GM23248 (cell line): ENCODE measurements around the gene CTBS. TPM values are rescaled to one million over a fixed set of nuclear protein-coding genes. Genes with fewer than 3 reads are reported as not detected.

ENCODE experiments used
- DNase-seq: peaks from one replicate; pipeline ENCODE4 v3.0.0-alpha.2; 2015
- H2AFZ ChIP-seq: fragments of 200-600 bp; sonication (generic); 2 replicates; pipeline ENCODE4 v1.6.1; 2016; ENCODE audit warnings: antibody characterized with exemption
- H3F3A ChIP-seq: fragments of 200-600 bp; sonication (generic); 2 replicates; pipeline ENCODE4 v1.6.1; 2016; ENCODE audit warnings: mild to moderate bottlenecking, antibody characterized with exemption, mixed run types; ENCODE audit not compliant: insufficient read depth
- H3K27ac ChIP-seq: fragments of 200-600 bp; sonication (generic); 2 replicates; pipeline ENCODE4 v1.5.1; 2016; ENCODE audit warnings: mild to moderate bottlenecking
- H3K27me3 ChIP-seq: fragments of 200-600 bp; sonication (generic); replicated peaks from 2 replicates; pipeline ENCODE4 v1.6.1; 2016; ENCODE audit warnings: mild to moderate bottlenecking; ENCODE audit not compliant: insufficient read depth
- H3K36me3 ChIP-seq: fragments of 200-600 bp; sonication (generic); 2 replicates; pipeline ENCODE4 v1.6.1; 2016; ENCODE audit warnings: low read depth, mild to moderate bottlenecking
- H3K4me1 ChIP-seq: fragments of 200-600 bp; sonication (generic); 2 replicates; pipeline ENCODE4 v1.6.1; 2016; ENCODE audit warnings: mild to moderate bottlenecking; ENCODE audit not compliant: insufficient read depth
- H3K4me2 ChIP-seq: fragments of 200-600 bp; sonication (generic); one replicate; pipeline ENCODE4 v1.6.1; 2016; ENCODE audit warnings: mild to moderate bottlenecking; ENCODE audit not compliant: unreplicated experiment
- H3K4me3 ChIP-seq: fragments of 200-600 bp; sonication (generic); 2 replicates; pipeline ENCODE4 v1.5.1; 2016; ENCODE audit warnings: mild to moderate bottlenecking
- H3K79me2 ChIP-seq: fragments of 200-600 bp; sonication (generic); 2 replicates; pipeline ENCODE4 v1.6.1; 2016; ENCODE audit warnings: mild to moderate bottlenecking; ENCODE audit not compliant: insufficient read depth
- H3K9ac ChIP-seq: fragments of 200-600 bp; sonication (generic); 2 replicates; pipeline ENCODE4 v1.6.1; 2016; ENCODE audit warnings: mild to moderate bottlenecking
- H3K9me2 ChIP-seq: fragments of 200-600 bp; sonication (generic); 2 replicates; pipeline ENCODE4 v1.6.1; 2016; ENCODE audit warnings: mixed run types, mild to moderate bottlenecking, moderate library complexity; ENCODE audit not compliant: insufficient read depth
- H3K9me3 ChIP-seq: fragments of 200-600 bp; sonication (generic); one replicate; pipeline ENCODE4 v1.6.1; 2017; ENCODE audit warnings: low read depth
- H4K20me1 ChIP-seq: fragments of 200-600 bp; sonication (generic); 2 replicates; pipeline ENCODE4 v1.6.0; 2016; ENCODE audit not compliant: insufficient read depth
- EZH2 ChIP-seq: fragments of 200-600 bp; sonication (generic); IDR thresholded peaks from 2 replicates; pipeline ENCODE4 v1.6.1; 2018; ENCODE audit warnings: antibody characterized with exemption, mild to moderate bottlenecking; ENCODE audit not compliant: insufficient read depth, poor library complexity, severe bottlenecking
- EZH2phosphoT487 ChIP-seq: fragments of 200-600 bp; sonication (generic); IDR thresholded peaks from 2 replicates; pipeline ENCODE4 v1.6.1; 2018; ENCODE audit warnings: antibody characterized with exemption, moderate library complexity, mild to moderate bottlenecking, low read depth; ENCODE audit not compliant: insufficient read depth
- WGBS, 2 experiments: methylation state at CpG; one replicate each; pipeline ENCODE4 v1.1.6; 2015 to 2017; ENCODE audit warnings: low lambda C conversion rate in 2 of 2, low coverage in 1 of 2; ENCODE audit errors: missing lambda C conversion rate in 2 of 2; 5-methylcytosine and 5-hydroxymethylcytosine counted together
- in situ Hi-C: fragments of 300-500 bp; cut with MboI; formaldehyde crosslinking; loops from 2 replicates; pipeline ENCODE4 v1.15.0; 2020
- polyA plus RNA-seq: library from polyadenylated mRNA; unstranded; fragments of >200 nt; fragmentation: Nextera tagmentation; extraction: Ambion mirVana; gene quantifications from 2 replicates; pipeline ENCODE4 v1.2.1, GENCODE V29; 2016
- total RNA-seq: library from RNA; depleted of rRNA; stranded (reverse); fragments of >200 nt; shearing (Covaris generic); gene quantifications from 2 replicates; pipeline ENCODE4 v1.2.3, GENCODE V29; 2014

The CTBS gene
- total and polyA plus RNA-seq, 2 experiments from 2014 or later, result 22.9 to 52.4 TPM

- H3K9ac ChIP-seq, result no peak overlapping the region
- no peak overlapping the region for H3K4me2 ChIP-seq
- no peaks in the 10 kb centered on the region for H4K20me1 ChIP-seq
- WGBS, 2 experiments, result 77 to 78% methylated on average over 3 of the region's 3 CpGs
- no peak overlapping the region for H3K4me3 ChIP-seq
- no peak for DNase-seq
- H3K79me2 ChIP-seq, result no peaks in the 10 kb centered on the region
- no peaks in the 10 kb centered on the region for H3F3A ChIP-seq
- no peak overlapping the region for H2AFZ ChIP-seq
- TF ChIP-seq EZH2 (no peak), EZH2phosphoT487 (no peak)
- in situ Hi-C loops, result no loop called here
- H3K36me3 ChIP-seq, result no peaks in the 10 kb centered on the region
- no peak overlapping the region for H3K27ac ChIP-seq
- H3K9me3 ChIP-seq, result no peaks in the 10 kb centered on the region
- no peaks in the 10 kb centered on the region for H3K4me1 ChIP-seq
- no peaks in the 10 kb centered on the region for H3K27me3 ChIP-seq
- no peaks in the 10 kb centered on the region for H3K9me2 ChIP-seq
Observed at GRCh38 chr1:84587099-84587498, 12.9 kb upstream of the CTBS start.

DNA sequence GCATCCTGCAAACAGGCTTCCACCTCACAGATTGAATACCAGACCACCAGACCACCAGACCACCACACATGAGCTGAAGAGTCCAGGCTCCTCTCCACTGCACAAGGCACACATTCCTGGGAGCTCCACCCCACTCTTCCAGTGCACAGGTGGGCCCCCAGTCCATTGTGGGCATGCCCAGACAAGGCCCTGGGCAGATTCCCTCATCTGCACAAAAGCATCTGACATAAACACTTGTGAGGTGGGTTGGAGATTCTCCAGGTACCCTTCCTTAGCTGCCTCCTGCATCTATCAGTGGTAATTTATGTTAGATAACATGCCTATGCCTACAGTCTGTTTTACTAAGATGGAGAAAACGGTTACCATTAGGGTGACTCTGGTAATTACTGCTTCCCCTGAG is 11.6 kb upstream of the CTBS start:
- TF ChIP-seq EZH2, result no peak
- no peak for TF ChIP-seq EZH2phosphoT487
- Histone ChIP-seq H3K27ac (no peak overlapping the region), H3K27me3 (no peaks in the 10 kb centered on the region), H3K36me3 (no peaks in the 10 kb centered on the region), H3K4me1 (no peaks in the 10 kb centered on the region), H3K79me2 (no peaks in the 10 kb centered on the region), H3K4me2 (no peak overlapping the region), H2AFZ (no peak overlapping the region), H3F3A (no peaks in the 10 kb centered on the region), H4K20me1 (no peaks in the 10 kb centered on the region), H3K9ac (no peak overlapping the region), H3K9me3 (no peaks in the 10 kb centered on the region), H3K9me2 (no peaks in the 10 kb centered on the region), H3K4me3 (no peak overlapping the region)
- no peak for DNase-seq
- in situ Hi-C loops, result no loop called here
- 45 to 52% methylated on average over 1 of the region's 1 CpG for WGBS, 2 experiments

DNA sequence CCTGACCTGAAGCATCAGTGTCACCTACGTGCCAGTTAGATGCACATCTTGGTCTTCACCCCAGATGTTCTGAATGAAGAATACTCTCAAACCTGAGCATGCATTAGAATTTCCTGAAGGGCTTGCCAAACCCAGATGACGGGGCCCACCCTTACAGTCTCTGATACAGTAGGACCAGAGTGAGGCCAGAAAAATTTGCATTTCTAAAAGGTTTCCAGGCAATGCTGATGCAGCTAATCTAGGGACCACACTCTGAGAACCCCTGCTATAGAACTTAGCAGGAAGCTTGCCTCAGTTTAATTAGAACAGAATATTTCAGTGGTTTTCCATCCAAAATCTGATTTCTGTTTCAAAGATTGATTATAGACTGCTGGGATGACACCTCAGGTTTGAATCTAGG is 9.9 kb upstream of the CTBS start:
- H3K36me3 ChIP-seq, result no peaks in the 10 kb centered on the region
- WGBS, 2 experiments, result 74 to 83% methylated on average over 2 of the region's 2 CpGs
- no peaks in the 10 kb centered on the region for H4K20me1 ChIP-seq
- TF ChIP-seq EZH2phosphoT487 (no peak), EZH2 (no peak)
- no peaks in the 10 kb centered on the region for H3K9me3 ChIP-seq
- no peaks in the 10 kb centered on the region for H3K79me2 ChIP-seq
- H2AFZ ChIP-seq, result no peak overlapping the region
- DNase-seq, result no peak
- no peaks in the 10 kb centered on the region for H3F3A ChIP-seq
- H3K4me2 ChIP-seq, result no peak overlapping the region
- no peaks in the 10 kb centered on the region for H3K4me1 ChIP-seq
- no peak overlapping the region for H3K4me3 ChIP-seq
- no peak overlapping the region for H3K27ac ChIP-seq
- H3K9me2 ChIP-seq, result no peaks in the 10 kb centered on the region
- in situ Hi-C loops, result no loop called here
- H3K27me3 ChIP-seq, result no peaks in the 10 kb centered on the region
- no peak overlapping the region for H3K9ac ChIP-seq

DNA sequence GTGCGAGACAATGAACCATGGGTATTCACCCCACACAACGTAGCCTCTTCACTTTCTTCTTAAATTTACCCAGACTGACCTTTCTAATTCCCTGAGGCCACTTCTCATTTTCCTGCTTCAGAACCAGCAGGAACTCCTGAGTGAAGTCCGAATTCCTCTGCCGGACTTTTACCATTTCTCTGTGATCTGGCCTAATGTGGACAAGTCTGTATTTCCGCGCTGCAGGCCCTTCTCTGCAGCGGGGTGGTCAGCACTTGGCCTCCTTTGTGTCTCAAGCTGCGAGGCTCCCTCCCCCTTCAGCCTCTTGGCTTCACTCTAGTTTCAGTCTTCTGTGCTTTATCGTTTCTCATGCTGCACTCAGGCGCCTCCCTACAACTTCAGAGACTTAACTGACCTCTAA is 9.4 kb upstream of the CTBS start:
- H3K9me3 ChIP-seq, result no peaks in the 10 kb centered on the region
- no peaks in the 10 kb centered on the region for H3F3A ChIP-seq
- H3K27me3 ChIP-seq, result no peaks in the 10 kb centered on the region
- H3K9me2 ChIP-seq, result no peaks in the 10 kb centered on the region
- no peaks in the 10 kb centered on the region for H3K4me1 ChIP-seq
- H4K20me1 ChIP-seq, result no peaks in the 10 kb centered on the region
- no peaks in the 10 kb centered on the region for H3K79me2 ChIP-seq
- DNase-seq, result no peak
- WGBS, 2 experiments, result 83% methylated on average over 10 of the region's 10 CpGs
- H3K4me3 ChIP-seq, result no peak overlapping the region
- no peak overlapping the region for H3K4me2 ChIP-seq
- H2AFZ ChIP-seq, result no peak overlapping the region
- no peak overlapping the region for H3K9ac ChIP-seq
- H3K36me3 ChIP-seq, result no peaks in the 10 kb centered on the region
- TF ChIP-seq EZH2phosphoT487 (no peak), EZH2 (no peak)
- H3K27ac ChIP-seq, result no peak overlapping the region
- in situ Hi-C loops, result no loop called here

DNA sequence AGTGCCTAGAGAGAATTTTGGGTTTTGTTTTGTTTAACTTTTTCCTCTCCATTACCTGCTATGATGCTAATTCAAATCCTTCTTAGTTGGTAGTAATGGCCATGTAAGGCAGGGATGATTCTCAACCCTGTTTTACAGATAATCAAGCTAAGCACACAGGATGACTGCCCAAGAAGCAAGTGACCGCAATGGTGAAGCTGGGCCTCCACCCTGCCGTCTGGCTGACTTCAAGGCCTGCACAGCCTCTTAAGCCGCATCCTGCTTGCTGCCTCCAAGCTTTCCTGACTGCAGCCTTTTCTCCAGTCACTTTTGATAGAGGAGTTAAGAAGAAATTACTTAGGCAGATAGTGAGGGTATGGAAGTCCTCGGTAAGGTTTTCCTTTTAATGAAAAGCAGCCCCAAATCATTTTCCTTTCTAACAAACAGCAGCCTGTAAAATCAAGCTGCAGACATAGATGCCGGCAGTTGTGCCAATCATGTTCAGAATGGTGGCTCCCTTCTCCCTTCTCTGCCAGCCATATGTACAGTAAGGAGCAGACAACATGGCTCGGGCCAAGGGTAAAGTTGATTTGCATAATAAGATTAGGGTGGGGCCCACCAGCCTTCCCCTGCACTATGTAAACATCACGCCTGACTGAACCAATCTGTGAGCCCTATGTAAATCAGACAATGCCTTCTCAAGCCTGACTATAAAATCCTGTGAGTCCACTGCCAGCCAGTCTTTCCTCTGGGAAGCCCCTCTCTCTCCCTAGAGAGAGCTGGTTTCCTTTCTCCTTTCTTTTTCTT is 8.8 kb upstream of the CTBS start:
- H3K4me1 ChIP-seq, result no peaks in the 10 kb centered on the region
- 61 to 66% methylated on average over 7 of the region's 7 CpGs for WGBS, 2 experiments
- H4K20me1 ChIP-seq, result no peaks in the 10 kb centered on the region
- TF ChIP-seq EZH2phosphoT487 (no peak), EZH2 (no peak)
- no peaks in the 10 kb centered on the region for H3F3A ChIP-seq
- peak overlapping the region; percentile 60 for H2AFZ ChIP-seq
- H3K9me3 ChIP-seq, result no peaks in the 10 kb centered on the region
- no peaks in the 10 kb centered on the region for H3K79me2 ChIP-seq
- in situ Hi-C loops, result no loop called here
- H3K4me3 ChIP-seq, result no peak overlapping the region
- no peak overlapping the region for H3K27ac ChIP-seq
- DNase-seq, result no peak
- no peak overlapping the region for H3K4me2 ChIP-seq
- no peak overlapping the region for H3K9ac ChIP-seq
- H3K9me2 ChIP-seq, result no peaks in the 10 kb centered on the region
- H3K27me3 ChIP-seq, result no peaks in the 10 kb centered on the region
- H3K36me3 ChIP-seq, result no peaks in the 10 kb centered on the region
